PC-3 (cell line): ENCODE measurements around the gene FMNL1. TPM values are rescaled to one million over a fixed set of nuclear protein-coding genes. Genes with fewer than 3 reads are reported as not detected.

Source experiments
- ATAC-seq: fragments of 200-7000 bp; cut with Tn5 transposase; 2 replicates; pipeline ENCODE4 v1.9.1; 2020; ENCODE audit warnings: mild to moderate bottlenecking, moderate library complexity
- BruUV-seq: library from RNA; stranded (reverse); fragments of 400-500 nt; replicated peaks from 2 replicates; lab custom pipeline; 2021; lab: Mats Ljungman, UMichigan
- CTCF ChIA-PET: fragments of 300-600 bp; sonication (Branson Sonifier 250); formaldehyde crosslinking; loops from one replicate; lab custom pipeline; 2022; ENCODE audit warnings: antibody characterized with exemption; lab: Charles Lee
- POLR2A ChIA-PET: fragments of 300-600 bp; sonication (Branson Sonifier 250); formaldehyde crosslinking; loops from one replicate; lab custom pipeline; 2022; ENCODE audit warnings: antibody characterized with exemption; ENCODE audit not compliant: unreplicated experiment; lab: Charles Lee
- DNase-seq: peaks from one replicate; pipeline ENCODE4 v3.0.0-alpha.2; 2015
- H2AFZ ChIP-seq: fragments of 300-600 bp; sonication (generic); 2 replicates; pipeline ENCODE4 v1.6.0; 2016; ENCODE audit warnings: antibody characterized with exemption, low read length
- H3F3A ChIP-seq: fragments of 300-600 bp; sonication (generic); one replicate; pipeline ENCODE4 v1.6.0; 2017; ENCODE audit warnings: antibody characterized with exemption, low read length, control low read depth, mild to moderate bottlenecking; ENCODE audit not compliant: unreplicated experiment
- H3K27ac ChIP-seq: fragments of 300-600 bp; sonication (generic); 2 replicates; pipeline ENCODE4 v1.5.1; 2016; ENCODE audit warnings: mild to moderate bottlenecking, low read length
- H3K27me3 ChIP-seq: fragments of 300-600 bp; sonication (generic); 2 replicates; pipeline ENCODE4 v1.6.1; 2016; ENCODE audit warnings: low read length, mixed read lengths
- H3K36me3 ChIP-seq: fragments of 300-600 bp; sonication (generic); 2 replicates; pipeline ENCODE4 v1.6.1; 2016; ENCODE audit warnings: low read depth, mixed run types, low read length, mixed read lengths
- H3K4me1 ChIP-seq: fragments of 300-600 bp; sonication (generic); 2 replicates; pipeline ENCODE4 v1.5.1; 2016; ENCODE audit warnings: low read length; ENCODE audit not compliant: insufficient read depth
- H3K4me2 ChIP-seq: fragments of 300-600 bp; sonication (generic); 2 replicates; pipeline ENCODE4 v1.6.0; 2016; ENCODE audit warnings: low read length
- H3K4me3 ChIP-seq: fragments of 300-600 bp; sonication (generic); 2 replicates; pipeline ENCODE4 v1.5.1; 2016; ENCODE audit warnings: mild to moderate bottlenecking, low read length, mixed read lengths
- H3K79me2 ChIP-seq: fragments of 300-600 bp; sonication (generic); 2 replicates; pipeline ENCODE4 v1.6.1; 2017; ENCODE audit warnings: low read length, mixed read lengths
- H3K9ac ChIP-seq: fragments of 300-600 bp; sonication (generic); 2 replicates; pipeline ENCODE4 v1.6.0; 2016; ENCODE audit warnings: mild to moderate bottlenecking, low read length
- H3K9me2 ChIP-seq: fragments of 300-600 bp; sonication (generic); replicated peaks from 2 replicates; pipeline ENCODE4 v1.6.1; 2016; ENCODE audit warnings: mixed run types, low read length, mixed read lengths
- H3K9me3 ChIP-seq: fragments of 300-600 bp; sonication (generic); 2 replicates; pipeline ENCODE4 v1.6.1; 2016; ENCODE audit warnings: low read length, mixed read lengths
- H4K20me1 ChIP-seq: fragments of 300-600 bp; sonication (generic); 2 replicates; pipeline ENCODE4 v1.6.1; 2016; ENCODE audit warnings: low read length, mixed read lengths
- CTCF ChIP-seq: fragments of 300-600 bp; sonication (generic); conservative IDR thresholded peaks from 2 replicates; pipeline ENCODE4 v1.5.1; 2017; ENCODE audit warnings: antibody characterized with exemption, low read depth, mild to moderate bottlenecking, low read length
- EZH2 ChIP-seq: fragments of 300-600 bp; sonication (generic); IDR thresholded peaks from one replicate; pipeline ENCODE4 v1.6.1; 2017; ENCODE audit warnings: antibody characterized with exemption, mild to moderate bottlenecking, low read length; ENCODE audit not compliant: unreplicated experiment
- EZH2phosphoT487 ChIP-seq: fragments of 300-600 bp; sonication (generic); IDR thresholded peaks from 2 replicates; pipeline ENCODE4 v1.6.1; 2018; ENCODE audit warnings: mild to moderate bottlenecking, antibody characterized with exemption, low read length, borderline replicate concordance
- intact Hi-C: fragments of 100-400 bp; cut with micrococcal nuclease; formaldehyde crosslinking; loops from 2 replicates; pipeline ENCODE4 v1.9.0; 2023
- total RNA-seq: library from RNA; depleted of rRNA; stranded (reverse); fragments of >200 nt; gene quantifications from 2 replicates; pipeline ENCODE4 v1.2.3, GENCODE V29; 2014

The FMNL1 gene
- total RNA-seq, 1 experiment from 2014 or later = 8.2 TPM

- H2AFZ ChIP-seq = no peak overlapping the region
- no peaks in the 10 kb centered on the region for H3K9me3 ChIP-seq
- DNase-seq = no peak
- TF ChIP-seq EZH2 (no peak), EZH2phosphoT487 (no peak), CTCF (no peak)
- no peak overlapping the region for H3K4me2 ChIP-seq
- peaks cover 52% of the 10 kb centered on the region for H3K36me3 ChIP-seq
- no peak overlapping the region for H3K9ac ChIP-seq
- no peaks in the 10 kb centered on the region for H3F3A ChIP-seq
- 0 out of 2 replicates have a peak, but pooled peaks cover 2% of the 10 kb centered on the region for H3K4me1 ChIP-seq
- POLR2A ChIA-PET = interaction anchor here (0.5 kb wide), 1 partner anchor 29 kb away, joined by 6 read pairs; no protein-coding TSS in a partner anchor
- H3K9me2 ChIP-seq = no peaks in the 10 kb centered on the region
- no peaks in the 10 kb centered on the region for H3K27me3 ChIP-seq
- no peak overlapping the region for H3K27ac ChIP-seq
- no peak overlapping the region for H3K4me3 ChIP-seq
- ATAC-seq = no peak
- CTCF ChIA-PET = interaction anchor here (1.0 kb wide), 1 partner anchor 99 kb away, joined by 4 read pairs; no protein-coding TSS in a partner anchor
- no peaks in the 10 kb centered on the region for H4K20me1 ChIP-seq
- no peaks in the 10 kb centered on the region for H3K79me2 ChIP-seq
- no TSS peak for BruUV-seq
- intact Hi-C loops = no loop called here
Measured at GRCh38 chr17:45282683-45283644, 61.3 kb downstream of the FMNL1 start.

GRCh38 chr17:45283711-45284110 lies 62.0 kb downstream of the FMNL1 start:
- H2AFZ ChIP-seq = no peak overlapping the region
- H3K36me3 ChIP-seq = peaks cover 58% of the 10 kb centered on the region
- no peaks in the 10 kb centered on the region for H3K27me3 ChIP-seq
- ChIA-PET CTCF (interaction anchor here (1.0 kb wide), 1 partner anchor 99 kb away, joined by 4 read pairs; no protein-coding TSS in a partner anchor), POLR2A (no interaction called here)
- H3K79me2 ChIP-seq = no peaks in the 10 kb centered on the region
- H3F3A ChIP-seq = no peaks in the 10 kb centered on the region
- intact Hi-C loops = no loop called here
- no peak overlapping the region for H3K27ac ChIP-seq
- no peaks in the 10 kb centered on the region for H3K9me2 ChIP-seq
- no peak for ATAC-seq
- no peaks in the 10 kb centered on the region for H4K20me1 ChIP-seq
- DNase-seq = no peak
- no TSS peak for BruUV-seq
- H3K9me3 ChIP-seq = no peaks in the 10 kb centered on the region
- H3K4me3 ChIP-seq = no peak overlapping the region
- H3K9ac ChIP-seq = no peak overlapping the region
- no peak overlapping the region for H3K4me2 ChIP-seq
- no peaks in the 10 kb centered on the region for H3K4me1 ChIP-seq
- TF ChIP-seq EZH2 (no peak), EZH2phosphoT487 (no peak), CTCF (no peak)
